Cerebellar nuclear complex (tissue), 1 donor: ENCODE measurements around the gene ARMCX4.
"Not testable (repeated sequence)": the region's sequence is repeated elsewhere in the genome, so short reads cannot be mapped to it uniquely, and the experiment has no call there.

ENCODE experiments used
- DNase-seq, 2 experiments: peaks; one replicate each; lab custom pipeline; 2025; lab: John Stamatoyannopoulos, UW

ARMCX4 gene

GRCh38 chrX:101485212-101485949 is at the start of gene ARMCX4:
Gene ARMCX4 (plus strand): TSS chrX:101485456. CDS start chrX:101488590, 3,134 bp downstream.
- no peak for DNase-seq

- no peak for DNase-seq
Observed at GRCh38 chrX:101442085-101442484, 43.2 kb upstream of the ARMCX4 start.

GRCh38 chrX:101449279-101449678 is 36.0 kb upstream of the ARMCX4 start:
- no peak for DNase-seq

GRCh38 chrX:101450085-101450484 is 35.2 kb upstream of the ARMCX4 start:
- DNase-seq: no peak

GRCh38 chrX:101450961-101451360 is 34.3 kb upstream of the ARMCX4 start:
- no peak for DNase-seq

- DNase-seq: no peak
Observed at GRCh38 chrX:101452056-101452455, 33.2 kb upstream of the ARMCX4 start.

GRCh38 chrX:101460669-101461068 is 24.6 kb upstream of the ARMCX4 start:
- no peak for DNase-seq

GRCh38 chrX:101462892-101463291 is 22.4 kb upstream of the ARMCX4 start:
- DNase-seq: no peak

- DNase-seq: no peak
Observed at GRCh38 chrX:101478366-101478765, 6.9 kb upstream of the ARMCX4 start.

GRCh38 chrX:101482296-101482695 is 3.0 kb upstream of the ARMCX4 start:
- DNase-seq: no peak

- no peak for DNase-seq
Observed at GRCh38 chrX:101483705-101484104, 1.6 kb upstream of the ARMCX4 start.

GRCh38 chrX:101484135-101484534 is 1.1 kb upstream of the ARMCX4 start:
- DNase-seq: no peak

- no peak for DNase-seq
Observed at GRCh38 chrX:101488796-101489195, 3.5 kb downstream of the ARMCX4 start.

- DNase-seq: no peak
Observed at GRCh38 chrX:101491943-101492342, 6.7 kb downstream of the ARMCX4 start.

GRCh38 chrX:101493225-101493624 is 8.0 kb downstream of the ARMCX4 start:
- no peak for DNase-seq

GRCh38 chrX:101502929-101503328 is 17.7 kb downstream of the ARMCX4 start:
- DNase-seq: not testable (repeated sequence)

GRCh38 chrX:101507372-101507771 is 22.1 kb downstream of the ARMCX4 start:
- DNase-seq: no peak

GRCh38 chrX:101507986-101508385 is 22.7 kb downstream of the ARMCX4 start:
- no peak for DNase-seq

GRCh38 chrX:101530944-101531343 is 45.7 kb downstream of the ARMCX4 start:
- no peak for DNase-seq
